Neural cell (in vitro differentiated cells): Measurements from ENCODE around the gene HAND1.

Experiments used
- MXI1 ChIP-seq: fragments of 450-650 bp; conservative IDR thresholded peaks from 2 replicates; pipeline ENCODE4 v1.6.1; 2014; ENCODE audit warnings: antibody characterized with exemption, mild to moderate bottlenecking; ENCODE audit not compliant: poor library complexity, severe bottlenecking
- TF ChIP-seq, protein P1 (sequence below): fragments of 450-650 bp; IDR thresholded peaks from 2 replicates; pipeline ENCODE4 v1.5.1; 2014; ENCODE audit warnings: antibody characterized with exemption, mild to moderate bottlenecking, moderate library complexity; ENCODE audit not compliant: poor library complexity, severe bottlenecking

- TF ChIP-seq, protein P1, sequence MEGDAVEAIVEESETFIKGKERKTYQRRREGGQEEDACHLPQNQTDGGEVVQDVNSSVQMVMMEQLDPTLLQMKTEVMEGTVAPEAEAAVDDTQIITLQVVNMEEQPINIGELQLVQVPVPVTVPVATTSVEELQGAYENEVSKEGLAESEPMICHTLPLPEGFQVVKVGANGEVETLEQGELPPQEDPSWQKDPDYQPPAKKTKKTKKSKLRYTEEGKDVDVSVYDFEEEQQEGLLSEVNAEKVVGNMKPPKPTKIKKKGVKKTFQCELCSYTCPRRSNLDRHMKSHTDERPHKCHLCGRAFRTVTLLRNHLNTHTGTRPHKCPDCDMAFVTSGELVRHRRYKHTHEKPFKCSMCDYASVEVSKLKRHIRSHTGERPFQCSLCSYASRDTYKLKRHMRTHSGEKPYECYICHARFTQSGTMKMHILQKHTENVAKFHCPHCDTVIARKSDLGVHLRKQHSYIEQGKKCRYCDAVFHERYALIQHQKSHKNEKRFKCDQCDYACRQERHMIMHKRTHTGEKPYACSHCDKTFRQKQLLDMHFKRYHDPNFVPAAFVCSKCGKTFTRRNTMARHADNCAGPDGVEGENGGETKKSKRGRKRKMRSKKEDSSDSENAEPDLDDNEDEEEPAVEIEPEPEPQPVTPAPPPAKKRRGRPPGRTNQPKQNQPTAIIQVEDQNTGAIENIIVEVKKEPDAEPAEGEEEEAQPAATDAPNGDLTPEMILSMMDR: no peak
- TF ChIP-seq MXI1: no peak
These were observed 28.7 kb upstream of the HAND1 start for GRCh38 chr5:154506716-154507080.
